ENCODE measurements around the gene L1CAM.

Gene L1CAM

DNA sequence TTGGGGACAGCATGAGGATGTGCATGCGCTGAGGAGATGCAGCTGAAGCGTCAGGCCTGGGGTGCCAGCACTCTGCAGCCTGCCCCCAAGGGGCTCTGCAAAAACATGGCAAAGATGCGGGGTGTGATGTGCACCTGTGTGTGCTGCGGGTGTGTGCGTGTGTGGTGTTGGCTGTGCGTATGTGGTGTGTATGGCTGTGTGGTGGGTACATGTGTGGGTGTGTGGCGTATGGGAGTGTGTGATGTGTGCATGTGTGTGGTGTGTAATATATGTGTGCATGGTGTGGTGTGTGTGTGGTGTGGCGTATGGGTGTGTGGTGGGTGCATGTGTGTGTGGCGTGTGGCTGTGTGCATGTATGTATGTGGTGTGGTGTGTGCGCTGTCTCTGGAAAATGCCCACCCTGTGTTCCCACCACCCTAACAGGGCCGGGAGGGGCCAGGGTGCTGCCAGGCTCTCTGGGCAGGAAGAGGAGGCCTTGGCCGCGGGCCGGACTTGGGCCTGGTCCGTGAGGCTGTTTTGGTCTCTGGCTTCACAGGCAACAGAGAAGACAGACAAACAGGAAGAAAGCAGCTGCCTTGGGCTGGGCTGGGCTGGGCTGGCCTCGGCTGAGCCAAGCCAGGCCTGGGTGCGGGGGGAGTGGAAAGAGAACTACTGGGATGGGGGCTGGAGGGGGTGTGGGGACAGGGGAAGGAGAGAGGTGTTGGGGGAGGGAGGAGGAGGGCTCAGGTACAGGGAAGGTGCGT, 17.4 kb upstream of the L1CAM start:
- DNase-seq, result no peak

DNA sequence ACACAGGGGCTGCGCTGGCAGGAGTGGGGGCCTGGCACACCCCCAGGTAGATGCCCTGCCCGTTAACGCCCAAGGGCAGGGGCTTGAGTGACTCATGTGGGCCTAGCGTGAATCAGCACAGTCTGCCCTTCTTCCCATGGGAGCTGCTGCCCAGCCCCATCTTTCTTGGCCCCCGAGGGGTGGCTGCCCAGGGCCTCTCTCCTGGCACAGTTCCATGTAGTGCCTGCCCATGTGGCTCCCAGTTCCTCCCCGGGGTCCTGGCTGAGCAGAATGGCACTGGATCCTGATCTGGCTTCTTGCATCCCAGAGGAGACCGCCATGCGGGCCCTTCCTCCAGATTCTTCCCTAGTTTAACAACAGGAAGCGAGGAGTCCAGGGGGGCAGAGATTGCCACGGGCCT, 16.4 kb upstream of the L1CAM start:
- DNase-seq, result no peak

DNA sequence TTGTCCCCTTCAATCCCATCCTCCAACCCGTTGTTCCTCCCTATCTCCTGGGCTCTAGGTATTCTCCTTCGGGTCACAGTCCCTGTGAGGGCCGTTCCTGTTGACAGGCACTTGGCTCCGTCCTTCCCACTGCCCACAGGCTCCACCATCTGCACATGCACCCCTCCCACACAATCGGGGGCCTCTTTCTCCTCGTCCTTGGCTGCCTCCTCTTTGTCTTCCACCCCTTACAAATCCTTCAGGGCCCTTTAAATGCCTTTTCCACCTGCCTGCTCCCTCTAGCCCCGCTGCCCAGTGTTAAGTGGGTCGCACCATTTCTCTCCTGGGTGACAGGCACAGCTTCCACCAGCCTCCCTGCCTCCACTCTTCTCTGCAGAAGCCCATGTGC, 15.8 kb upstream of the L1CAM start:
- no peak for DNase-seq

DNA sequence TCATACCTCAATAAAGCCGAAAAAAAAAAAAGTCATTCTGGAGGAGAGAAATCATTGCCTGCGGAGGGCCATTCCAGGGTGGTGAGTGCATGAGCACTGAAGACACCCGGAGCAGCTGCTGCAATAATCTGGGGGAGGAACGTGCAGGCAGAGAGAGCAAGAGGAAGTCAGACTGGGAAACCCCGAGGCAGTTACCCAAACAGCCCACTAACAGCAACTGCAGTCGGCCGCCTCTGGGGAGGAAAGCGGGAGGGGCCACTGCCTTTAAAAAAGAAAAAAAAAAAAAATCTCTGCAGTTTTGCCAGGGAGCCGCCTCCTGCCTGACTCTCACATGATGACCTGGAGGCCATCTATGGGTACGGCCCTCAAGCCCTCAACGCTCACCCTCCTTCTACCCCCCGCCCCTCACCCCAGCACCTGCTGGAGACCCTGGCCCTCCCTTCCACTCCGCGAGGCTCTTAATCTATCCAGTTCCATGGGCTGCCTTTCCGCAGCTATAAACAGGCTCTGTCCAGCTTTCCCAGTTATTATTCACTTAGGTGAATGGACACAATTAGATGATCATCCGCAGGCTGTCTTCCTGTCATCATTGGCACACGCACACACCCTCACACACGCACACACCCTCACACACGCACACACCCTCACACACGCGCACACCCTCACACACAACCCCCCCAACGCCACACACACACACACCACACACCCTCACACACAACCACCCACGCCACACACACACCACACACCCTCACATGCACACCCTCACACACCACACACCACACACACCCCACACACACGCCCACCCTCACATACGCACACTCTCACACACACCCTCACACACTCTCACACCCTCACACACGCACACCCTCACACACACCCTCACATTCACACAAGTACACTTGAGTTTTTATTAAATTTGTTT, 15.1 kb upstream of the L1CAM start:
- DNase-seq, result peak; percentile 60

DNA sequence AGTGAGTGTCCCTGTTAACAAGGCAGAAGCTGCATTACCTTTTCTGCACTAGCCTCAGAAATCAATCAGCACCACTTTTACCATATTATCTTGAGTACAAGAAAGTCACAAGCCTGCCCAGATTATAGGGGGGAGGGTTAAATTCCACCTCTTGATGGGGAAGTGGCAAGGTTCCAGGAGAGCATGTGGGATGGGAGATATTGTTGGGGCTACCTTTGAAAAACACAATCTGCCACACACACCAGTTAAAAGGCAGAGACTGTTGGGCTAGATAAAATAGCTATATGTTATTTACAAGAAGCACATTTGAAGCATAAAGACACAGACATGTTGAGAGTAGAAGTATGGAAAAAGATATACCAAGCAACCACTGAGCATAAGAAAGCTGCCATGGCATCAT, 11.9 kb upstream of the L1CAM start:
- DNase-seq, result no peak

DNA sequence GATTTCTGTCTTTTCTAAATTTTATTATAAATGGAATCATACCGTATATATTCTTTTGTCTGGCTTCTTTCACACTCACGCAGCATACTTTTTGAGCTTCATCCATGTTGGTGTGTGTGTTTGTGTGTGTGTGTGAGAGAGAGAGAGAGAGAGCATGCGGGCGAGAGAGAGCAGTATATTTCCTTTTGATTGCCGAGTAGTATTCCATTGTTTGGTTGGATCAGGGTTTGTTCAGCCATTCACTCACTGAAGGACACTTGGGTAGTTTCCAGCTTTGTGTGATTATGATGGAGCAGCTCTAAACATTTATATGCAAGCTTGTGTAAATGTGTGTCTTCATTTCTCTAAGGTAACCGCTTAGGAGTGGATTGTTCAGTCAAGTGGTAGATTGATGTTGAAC, 3.1 kb upstream of the L1CAM start:
- no peak for DNase-seq

DNA sequence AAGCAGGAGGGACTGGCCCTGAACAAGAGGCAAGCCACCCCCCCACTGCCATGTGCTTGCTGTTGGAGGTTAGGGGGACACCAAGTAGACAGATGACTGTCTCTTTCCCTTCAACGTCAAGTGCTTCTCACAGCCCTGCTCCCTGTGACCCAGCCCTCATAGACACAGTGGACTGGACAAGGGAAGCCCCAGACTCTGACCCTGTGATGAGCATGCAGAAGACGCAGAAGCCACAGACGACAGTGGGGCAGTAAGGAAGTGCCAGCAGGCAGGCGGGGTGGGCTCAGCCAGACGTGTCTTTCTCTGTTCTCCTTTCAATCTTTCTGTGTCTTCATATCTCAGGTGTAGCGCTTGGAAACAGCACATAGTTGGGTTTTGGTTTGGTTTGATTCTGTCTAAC, 2.4 kb upstream of the L1CAM start:
- DNase-seq, result no peak

DNA sequence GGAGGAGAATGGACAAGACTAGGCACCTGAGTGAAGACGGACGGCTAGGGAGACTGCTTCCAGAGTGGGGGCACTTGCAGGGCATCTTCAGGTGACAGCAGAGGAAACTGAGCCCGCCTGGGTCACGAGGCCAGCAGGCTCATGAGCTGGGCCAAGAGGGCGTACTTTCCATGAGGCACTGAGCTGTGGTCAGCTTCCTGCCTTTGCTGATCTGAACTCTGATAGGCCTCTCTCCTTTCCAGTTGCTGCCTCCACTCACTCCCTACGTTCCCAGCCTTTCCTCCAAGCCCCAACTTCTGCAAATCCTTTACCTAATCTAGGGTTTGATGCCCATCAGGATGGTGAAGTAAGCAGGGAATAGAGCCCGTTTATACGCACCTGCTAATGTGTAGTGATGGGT, 1.4 kb upstream of the L1CAM start:
- DNase-seq, result no peak

DNA sequence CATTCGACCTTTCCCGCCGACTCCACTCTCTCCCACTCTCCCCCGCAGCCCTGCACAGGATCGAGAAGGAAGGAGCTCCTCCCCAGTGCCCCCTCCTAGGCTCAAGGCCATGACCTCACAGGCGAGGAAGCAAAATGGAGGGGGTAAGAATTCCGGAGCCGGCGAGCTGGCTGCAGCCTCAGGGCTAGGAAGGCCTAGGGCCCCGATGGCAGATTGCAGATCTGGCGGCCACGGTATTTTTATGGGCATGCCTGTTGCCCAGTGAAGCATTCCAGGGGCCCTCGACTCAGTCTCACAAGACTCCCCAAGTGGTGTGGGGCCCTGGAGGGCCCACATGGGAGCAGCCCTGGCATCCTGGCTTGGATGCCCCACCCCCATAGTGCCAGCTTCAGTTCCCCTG, 942 bp upstream of the L1CAM start:
- DNase-seq, result no peak

DNA sequence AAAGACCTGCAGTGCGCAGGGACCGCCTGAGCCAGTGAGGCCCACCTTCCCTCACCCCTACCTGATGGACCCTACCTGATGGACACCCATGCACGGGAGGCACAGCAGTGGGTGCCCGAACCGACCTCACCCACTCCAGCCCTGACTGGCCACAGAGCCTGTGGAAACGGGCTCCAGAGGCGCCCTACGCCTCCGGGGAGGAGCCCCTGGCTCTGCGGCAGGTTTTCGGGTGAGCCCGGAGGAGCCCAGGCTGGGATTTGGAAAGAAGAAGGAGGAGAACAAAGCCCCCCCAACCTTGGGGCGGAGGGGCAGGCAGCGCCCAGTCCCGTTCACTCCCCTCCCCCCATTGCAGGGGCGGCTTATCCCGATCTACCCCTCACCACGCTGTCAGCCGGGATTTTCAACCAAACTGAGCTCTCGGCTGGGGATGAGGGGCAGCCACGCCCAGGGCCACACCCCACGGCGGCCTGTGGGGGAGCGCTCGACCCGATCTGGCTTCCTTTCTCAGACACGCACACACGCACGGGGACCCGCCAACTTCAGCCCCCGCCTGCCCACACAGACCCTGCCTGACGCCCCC, 675 bp downstream of the L1CAM start:
- no peak for DNase-seq

DNA sequence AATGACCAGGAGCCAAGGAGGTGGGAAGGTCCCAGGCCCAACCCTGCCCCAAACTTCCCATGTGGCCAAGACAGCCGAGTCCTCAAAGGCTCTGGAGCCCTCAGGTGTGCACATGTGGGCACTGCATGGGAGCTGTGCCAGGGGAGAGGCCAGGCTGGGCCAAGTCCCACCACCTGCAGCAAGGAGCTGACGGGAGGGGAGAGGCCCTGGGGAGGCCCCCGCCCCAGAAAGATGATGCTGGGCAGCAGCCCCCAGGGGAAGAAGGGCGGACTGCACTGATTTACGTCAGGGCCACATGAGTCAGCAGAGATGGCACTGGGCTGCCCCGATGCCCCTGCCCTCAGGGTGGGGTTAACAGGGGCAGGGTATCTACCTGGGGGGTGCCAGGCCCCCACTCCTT, 1.4 kb downstream of the L1CAM start:
- DNase-seq, result no peak

DNA sequence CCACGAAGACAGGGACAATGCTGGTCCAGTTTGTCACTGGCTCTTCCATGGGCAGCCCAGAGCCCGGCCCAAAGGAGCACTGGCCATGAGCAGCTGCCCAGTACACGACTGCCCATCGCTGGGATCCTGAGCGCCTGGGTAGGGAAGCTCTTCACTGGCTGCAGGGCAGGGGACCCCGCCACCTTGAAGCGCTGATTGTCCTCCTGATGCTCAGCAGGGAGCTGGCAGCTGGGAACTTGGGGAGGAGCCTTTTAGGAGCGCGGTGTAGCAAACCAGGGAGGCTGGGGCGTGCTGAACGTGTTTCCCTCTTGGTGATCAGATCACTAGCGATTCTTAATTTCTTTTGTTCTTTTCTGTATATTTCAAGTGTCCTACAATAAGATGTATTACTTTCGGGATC, 1.8 kb downstream of the L1CAM start:
- no peak for DNase-seq

DNA sequence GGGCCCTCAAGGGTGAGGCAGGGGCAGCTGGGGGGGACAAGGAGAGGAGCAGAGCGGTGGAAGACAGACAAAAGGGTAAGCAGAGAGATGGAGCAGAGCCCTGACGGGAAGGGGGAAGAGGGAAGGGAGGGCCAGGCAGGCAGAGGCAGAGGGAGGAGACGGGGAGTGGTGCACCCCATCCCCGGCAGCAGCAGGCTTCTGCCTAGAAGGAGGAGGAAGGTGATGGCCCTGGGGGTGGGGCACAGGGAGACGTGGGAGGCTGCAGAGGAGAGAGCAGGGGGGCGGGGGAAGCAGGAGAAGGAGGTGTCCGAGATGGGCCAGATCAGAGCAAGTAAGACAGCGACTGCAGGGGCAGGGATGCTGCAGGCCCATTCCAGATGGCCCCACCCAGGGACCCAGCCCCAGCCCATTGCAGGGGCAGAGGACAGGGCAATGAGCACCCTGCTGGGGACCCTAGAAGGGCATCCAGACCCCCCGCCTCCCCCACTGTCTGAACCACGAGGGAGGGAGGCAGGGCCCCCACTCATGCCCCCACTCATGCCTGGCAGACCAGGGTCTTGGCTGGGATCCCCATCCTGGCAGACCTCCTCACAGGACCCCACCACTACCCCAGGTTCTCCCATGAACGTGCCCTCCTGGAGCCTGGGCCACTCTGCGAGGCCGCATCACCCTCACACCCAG, 2.7 kb downstream of the L1CAM start:
- DNase-seq, result no peak

DNA sequence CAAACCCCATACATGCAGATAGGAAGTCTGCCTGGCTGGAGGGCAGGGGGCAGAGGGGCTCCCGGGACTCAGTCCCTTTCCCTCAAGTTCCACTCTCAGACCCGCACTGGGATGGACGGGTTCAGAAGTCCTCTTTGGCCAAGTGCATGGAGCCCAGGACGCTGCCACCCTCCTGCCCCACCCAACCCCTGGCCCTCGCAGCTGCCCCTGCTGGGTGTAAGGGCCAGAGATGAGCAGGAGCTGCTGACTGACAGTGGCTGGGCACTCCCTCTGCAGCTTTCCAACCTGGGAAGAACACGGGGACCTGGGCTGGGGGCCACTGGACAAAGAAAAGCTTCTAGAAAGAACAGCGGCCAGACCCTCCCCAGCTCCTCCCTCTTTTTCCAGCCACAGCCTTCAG, 3.4 kb downstream of the L1CAM start:
- no peak for DNase-seq

DNA sequence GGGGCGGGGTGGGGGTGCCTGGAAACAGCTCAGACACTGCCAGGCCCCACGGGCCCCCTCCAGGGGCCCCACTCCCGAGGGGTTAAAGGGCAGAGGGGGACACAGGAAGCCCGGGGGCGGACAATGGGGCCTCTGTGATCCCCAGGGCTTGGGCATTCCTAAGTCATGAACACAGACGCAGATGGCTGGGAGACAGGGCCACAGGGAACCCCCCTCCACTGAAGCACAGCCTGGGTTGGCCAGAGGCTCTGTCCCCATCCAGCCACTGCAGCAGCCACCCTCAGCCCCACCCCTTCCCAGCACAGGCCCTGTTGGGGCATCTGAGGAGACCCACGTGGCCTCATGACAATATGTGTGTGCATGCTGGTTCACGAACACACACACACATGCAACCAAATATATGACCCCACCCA, 3.9 kb downstream of the L1CAM start:
- DNase-seq, result no peak

DNA sequence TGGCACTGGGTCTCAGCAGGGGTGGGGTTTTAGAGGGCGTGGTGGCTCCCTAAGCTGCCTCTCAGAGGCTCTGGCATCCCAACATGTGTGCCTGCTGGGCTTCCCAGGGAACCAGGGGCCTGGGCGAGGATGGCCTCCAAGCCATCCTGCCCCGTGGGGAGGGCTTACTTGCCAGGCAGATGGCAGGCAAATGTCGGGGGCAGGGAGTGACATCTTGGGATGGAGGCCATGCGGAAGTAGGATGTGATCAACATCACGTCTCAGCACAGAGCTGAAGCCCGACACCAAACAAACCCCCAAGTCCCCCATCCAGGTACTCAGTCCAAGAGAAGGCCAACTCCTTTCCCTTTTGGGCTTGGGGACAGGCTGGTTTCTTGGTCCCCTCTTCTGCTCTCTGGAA, 4.7 kb downstream of the L1CAM start:
- no peak for DNase-seq

DNA sequence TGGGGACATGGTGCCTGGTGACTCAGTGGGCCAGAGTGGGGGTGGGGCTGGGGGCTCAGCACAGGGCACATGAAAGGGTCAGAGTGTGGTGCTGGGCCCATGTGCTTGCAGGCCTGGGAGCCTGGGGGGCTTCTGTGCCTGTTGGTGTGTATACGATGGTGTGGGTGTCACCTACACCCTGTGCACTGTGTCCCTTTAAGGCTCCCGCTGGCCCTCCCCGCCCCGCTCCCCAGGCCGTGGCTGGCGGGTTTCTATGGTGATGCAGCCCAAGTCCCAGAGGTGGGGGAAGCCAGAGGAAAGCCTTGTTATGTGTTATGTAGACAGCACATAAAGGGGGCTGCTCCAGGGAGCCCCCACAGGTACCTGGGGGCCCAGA, 5.5 kb downstream of the L1CAM start:
- no peak for DNase-seq

DNA sequence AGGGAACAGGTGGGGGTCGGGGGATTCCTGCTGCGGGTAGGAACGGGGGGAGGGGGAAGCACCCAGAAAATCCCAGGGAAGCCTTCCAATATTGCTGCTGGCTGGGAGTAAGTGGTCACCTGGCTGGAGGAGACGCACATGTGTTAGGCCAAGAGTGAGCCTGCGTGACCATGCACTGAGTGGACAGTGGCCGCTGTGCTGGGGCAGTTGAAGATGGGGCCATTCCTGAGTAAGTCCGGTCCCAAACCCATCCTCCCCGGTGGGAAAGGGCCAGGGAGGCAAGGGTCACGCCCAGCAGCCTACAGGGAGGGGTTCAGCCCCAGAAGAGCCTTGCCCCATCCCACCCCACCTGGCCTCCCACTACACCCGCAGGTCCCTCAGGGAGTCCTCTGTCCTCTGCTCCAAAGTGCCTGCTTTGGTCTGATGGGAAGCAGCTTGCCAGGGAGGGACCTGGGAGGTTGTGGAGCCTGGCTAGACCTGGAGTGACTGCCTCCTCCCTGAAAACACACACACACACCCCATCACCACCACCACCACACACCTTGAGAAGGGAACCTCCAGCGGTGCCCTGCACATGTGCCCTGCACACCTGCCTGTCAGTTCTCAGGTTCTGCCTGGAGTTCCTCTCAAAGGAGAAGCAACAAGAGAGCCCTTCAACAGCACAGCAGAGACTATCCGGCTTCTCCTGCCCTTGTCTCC, 6.1 kb downstream of the L1CAM start:
- no peak for DNase-seq

DNA sequence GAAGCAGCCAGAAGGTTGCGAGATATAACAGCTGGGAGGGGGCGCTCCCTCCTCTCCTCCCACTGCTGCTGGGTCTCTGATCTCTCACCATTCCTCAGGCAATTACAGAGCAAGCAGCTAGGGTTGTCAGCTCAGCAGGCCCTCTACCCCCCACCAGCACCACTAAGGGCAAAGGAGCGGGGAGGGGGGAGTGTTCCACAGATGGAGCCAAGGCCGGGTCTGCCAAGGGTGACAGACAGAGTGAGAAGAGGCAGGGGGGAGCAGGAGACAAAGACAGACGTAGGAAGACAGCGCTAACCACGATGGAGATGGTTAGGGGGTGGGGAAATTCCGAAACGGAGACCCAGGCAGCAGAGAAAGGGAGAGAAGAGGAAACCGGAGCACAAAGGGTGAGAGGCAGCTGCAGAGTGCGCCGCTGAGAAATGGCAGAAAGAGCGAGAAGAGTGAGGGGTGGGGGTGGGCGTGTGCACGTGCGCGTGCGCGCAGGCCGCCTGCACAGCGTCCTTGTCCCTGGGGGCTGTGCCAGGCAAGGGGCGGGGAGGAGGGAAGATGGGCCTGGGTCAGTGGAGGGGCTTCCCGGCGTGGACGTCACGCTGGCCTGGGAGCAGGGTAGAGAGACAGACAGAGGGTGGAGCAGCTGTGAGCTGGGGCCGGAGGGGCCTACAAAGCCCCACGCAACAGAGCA, 6.9 kb downstream of the L1CAM start:
- no peak for DNase-seq

DNA sequence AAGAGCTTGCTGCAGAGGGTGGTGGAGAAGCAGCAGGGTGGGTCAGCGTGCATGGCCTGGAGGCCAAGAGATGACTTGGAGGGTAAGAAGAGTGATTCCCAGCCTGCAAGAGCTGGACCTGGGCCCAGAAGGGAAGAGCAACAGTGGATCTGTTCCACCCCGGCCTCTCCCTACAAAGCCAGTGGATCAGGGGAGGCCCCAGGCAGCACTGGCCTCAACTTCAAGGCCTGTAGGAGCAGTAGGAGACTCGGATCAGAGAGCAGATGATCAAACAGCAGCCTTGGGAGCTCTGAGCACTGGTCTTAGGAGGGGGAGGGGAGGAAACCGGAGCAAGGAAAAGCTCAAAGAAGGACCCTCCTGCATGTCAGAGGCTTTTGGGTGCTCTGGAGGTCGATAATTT, 7.6 kb downstream of the L1CAM start:
- DNase-seq, result no peak

DNA sequence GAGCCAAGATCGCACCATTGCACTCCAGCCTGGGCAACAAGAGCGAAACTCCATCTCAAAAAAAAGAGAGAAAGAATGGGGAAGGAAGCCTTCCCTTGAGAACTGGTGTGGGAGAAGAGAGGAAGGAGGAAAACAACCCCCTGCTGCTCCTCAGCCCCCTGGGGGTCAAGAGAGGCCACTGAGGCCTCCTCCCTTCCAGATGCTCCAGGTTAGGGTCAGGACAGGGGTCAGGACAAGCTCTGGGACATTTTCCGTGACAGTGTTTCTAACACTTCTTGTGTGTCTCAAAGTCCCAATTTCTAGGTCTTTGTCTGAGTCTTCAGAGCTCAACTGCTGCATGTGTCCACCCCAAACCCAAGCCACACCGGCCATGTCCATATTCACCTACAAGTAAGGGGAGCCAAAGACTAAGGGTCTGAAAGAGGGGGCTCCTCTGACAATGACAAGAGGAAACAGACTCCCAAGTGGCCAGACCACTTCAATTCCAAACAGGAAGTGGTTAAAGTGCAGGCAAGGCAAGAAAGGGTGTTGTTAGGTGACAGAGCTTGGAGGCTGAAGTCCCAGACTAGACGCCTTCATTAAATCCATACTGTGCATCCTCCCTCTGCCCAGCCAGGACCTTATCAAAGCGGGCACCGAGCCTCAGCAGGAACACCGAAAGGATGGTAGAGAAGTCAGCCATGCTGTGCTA, 8.3 kb downstream of the L1CAM start:
- no peak for DNase-seq

DNA sequence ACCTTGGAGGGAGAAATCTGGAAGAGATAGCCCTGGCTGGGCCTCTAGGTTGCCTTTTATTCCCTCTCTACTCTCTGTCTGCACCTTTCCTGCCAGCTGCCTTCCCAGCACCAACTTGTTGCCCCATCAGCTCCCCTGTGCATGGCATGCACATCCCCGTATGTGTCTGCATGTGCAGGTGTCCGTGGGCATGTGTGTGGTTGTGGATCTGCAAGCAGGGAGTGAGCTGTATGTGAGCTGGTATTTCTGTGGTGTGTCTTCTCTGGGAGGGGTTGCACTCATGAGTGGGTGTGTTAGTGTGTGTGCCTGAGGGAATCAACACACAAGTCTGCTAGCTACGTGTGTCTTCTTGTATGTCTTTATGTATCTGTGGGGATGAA, 9.9 kb downstream of the L1CAM start:
- DNase-seq, result no peak
